A172 (cell line): ENCODE results near the gene NEURL3. TPM values are rescaled to one million over a fixed set of nuclear protein-coding genes. Genes with fewer than 3 reads are reported as not detected.

Experiments
- DNase-seq: peaks from one replicate; pipeline ENCODE4 v3.0.0-alpha.2; 2015; ENCODE audit warnings: low spot score
- total RNA-seq: library from RNA; depleted of rRNA; stranded (reverse); fragments of >200 nt; shearing (Covaris generic); gene quantifications from 2 replicates; pipeline ENCODE4 v1.2.3, GENCODE V29; 2014

The NEURL3 gene
- total RNA-seq, 1 experiment from 2014 or later: 0.45 TPM

DNA sequence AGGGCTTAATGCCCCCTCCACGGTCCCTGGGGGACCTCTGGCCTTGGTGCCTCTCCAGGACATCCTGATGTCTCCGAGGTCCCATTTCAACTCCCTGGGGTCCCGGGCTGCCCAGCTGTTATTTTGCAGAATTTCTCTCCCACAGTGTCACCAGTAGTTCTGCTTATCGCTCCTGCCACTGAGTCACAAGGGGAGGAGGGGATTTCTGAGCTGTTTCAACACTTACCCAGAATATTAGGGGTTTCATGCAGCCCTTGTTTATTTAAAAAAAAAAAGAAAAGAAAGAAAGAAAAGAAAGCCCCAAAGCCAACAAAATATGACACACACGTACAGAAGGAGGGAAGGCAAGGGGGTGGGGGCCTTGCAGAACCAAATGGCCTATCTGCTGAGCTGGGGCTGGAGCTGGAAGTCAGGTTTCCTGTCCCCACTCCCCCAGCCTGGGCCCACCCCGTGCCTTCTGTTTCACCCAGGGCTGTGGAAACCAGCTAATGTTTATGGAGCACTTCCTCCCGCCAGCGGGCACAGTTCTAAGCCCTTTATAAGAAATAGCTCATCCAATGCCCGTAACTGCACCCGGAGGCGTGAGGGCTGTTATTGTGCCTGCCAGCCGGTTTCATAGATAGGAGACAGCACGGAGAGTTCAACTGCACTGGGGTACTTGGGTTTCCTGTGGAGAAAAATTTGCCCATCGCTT lies 23.0 kb upstream of the NEURL3 start:
- no peak for DNase-seq

DNA sequence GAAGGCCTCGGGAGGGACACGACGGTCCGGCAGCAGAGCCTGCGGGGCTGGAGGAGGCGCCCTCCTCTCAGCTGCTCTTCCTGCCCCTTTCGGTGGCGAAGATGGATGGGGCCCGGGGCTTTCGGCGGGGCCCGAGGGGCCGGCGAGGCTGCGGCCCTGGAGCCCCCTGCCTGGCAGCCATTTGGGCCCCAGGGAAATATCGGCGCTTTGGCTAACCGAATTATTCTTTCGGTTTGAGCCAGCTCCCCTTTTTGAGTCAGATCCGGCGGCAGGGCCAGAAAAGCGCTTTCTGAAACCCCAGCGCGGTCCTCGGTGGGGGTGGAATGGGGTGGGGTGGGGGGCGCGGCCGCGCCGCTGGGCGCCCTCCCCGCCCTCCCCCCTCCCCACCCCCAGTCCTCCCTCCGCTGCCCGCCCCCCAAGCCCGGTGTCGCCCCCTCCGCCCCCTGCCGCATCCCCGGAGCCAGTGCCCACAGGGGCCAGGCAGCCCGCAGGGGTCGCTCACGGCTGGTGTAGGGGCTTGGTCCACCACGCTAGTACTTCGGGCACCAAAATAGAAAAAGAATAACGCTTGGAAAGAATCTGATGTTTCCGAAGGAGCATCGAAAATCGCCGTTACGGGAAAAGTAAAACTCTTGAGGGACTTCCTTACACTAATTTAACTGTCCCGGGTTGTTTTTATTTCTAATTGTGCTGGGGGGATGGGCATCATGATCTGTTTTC lies 22.3 kb upstream of the NEURL3 start:
- no peak for DNase-seq

DNA sequence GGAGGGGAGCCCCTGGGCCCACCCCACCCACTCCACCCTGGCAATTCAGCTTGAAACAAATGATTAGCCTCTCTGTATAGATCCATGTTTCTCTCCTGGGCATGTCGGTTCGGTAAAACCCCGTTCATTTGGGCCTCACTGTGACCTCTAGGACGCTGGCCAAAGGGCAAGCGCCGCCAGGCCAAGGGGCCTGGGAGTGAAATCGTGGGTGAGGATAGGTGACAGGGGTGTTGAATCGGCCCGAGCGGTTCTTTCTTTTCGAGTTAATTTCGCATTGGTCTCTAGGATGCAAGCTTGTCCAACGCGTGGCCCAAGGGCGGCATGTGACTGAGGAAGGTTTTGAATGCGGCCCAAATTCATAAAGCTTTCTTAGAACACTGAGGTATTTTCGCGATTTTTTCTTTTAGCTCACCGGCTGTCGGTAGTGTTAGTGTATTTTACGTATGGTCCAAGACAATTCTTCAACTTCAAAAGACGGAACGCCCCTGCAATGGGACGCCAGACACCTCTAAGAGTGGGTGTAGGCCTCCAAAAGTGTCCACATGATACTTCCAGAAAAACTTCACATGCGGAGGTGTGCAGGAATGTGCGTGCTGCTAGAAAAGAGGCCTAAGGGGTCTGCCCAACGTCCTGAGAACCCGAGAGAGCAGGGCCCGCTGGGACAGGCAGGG lies 21.6 kb upstream of the NEURL3 start:
- DNase-seq: no peak

DNA sequence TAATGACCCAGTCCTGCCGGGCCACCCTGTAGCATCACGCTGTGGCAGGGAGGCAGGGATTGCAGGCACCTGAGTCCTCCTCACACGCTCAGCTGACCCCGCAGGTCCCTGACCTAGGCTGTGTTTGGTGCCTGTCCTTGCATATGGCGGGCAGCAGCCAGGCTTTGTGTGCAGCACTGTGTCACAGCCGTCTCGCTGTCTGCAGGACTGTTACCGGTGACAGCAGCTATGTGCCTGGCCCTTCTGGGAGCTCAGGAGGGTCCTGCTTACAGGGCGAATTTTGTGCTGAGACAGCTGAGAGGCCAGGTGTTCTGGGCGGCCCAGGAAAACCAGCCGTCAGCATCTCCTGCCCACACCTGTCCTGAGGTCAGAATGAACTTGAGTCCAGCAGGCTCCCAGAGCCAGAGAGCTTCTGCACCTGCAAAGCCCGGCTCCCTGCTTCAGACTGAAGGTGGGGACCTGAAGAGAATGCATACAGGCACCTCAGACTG lies 21.0 kb upstream of the NEURL3 start:
- no peak for DNase-seq

DNA sequence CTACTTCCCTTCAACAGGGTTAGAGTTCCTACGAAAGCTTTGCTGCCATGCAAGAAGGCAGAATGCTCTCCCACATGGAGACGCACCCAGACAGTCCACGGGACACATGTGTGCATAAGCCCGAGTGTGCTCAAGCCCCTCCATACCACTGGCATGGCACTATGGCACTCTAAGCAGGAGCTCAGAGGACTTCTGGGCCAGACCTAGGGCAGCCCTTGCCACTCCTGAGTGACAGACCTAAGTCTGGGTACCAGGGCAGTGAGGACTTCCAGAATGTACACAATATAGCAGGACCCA lies 20.0 kb upstream of the NEURL3 start:
- DNase-seq: no peak

DNA sequence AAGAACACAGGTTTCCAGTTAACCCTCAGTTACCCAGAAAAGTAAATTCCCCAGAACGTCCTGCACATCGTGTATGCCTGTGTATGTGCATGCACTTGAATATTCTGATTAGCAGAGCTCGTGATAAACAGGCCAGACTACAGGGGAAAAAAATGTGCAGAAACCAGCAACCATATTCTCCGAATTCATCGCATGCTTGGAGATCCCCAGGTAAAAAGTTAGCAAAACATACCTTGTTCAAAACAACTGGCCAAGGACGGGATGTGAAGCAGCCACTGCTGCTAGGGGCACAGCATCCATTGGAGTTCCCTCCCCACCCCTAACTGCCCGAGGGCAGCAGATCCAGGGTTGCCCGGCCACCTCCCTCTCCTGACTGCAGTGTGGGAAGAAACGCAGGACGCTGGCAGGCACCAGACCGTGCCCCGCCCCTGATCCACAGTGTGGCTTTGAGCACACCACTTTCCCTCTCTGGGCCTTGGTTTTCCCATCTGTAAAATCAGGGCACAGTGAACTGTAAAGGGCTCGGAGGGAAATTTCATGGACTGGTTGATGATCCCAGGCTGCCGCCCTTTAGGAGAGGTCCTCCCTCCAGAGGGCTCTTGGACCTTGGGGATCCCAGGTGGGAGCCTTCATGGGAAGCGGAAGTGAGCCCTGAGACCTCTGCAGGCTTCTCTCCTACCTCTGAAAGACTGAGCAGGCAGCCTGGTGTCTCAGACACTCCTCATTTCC lies 19.5 kb upstream of the NEURL3 start:
- DNase-seq: no peak

DNA sequence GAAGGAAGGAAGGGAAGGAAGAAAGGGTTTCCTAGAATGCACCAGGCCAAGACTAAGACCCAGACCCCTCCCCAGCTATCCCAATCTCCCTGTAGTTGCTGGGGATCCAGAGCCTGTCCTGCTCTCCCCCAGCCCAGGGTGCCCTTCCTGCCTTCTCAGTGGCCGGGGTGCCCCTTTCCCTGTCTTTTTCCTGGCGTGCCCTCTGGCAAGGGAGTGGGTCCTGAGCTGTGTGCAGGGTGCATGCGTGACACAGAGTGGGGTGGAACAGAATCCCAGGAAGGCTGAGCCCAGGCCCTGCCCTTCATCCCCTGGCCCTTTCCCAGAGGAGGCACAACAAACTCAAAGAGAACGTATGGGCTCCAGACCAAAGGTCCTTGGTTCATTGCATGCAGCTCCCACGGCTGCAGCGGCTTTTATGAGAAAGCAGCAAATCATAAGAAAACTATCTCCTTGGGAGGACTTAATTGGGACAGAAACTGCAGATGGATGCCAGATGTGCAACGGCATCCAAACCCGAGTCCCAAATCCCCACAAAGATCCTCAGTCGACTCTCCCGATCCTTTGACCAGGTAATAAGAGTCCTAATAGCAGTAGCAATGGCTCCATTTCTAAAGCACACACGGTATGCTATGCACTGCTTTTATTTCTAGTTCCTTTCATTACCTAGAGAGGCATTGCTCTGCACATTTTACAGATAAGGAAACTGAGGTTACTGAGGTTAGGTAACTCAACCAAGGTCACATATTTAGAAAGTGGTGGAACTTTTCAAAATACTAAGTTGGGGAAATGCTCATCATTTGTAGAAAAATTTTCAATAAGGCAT lies 18.7 kb upstream of the NEURL3 start:
- DNase-seq: no peak

DNA sequence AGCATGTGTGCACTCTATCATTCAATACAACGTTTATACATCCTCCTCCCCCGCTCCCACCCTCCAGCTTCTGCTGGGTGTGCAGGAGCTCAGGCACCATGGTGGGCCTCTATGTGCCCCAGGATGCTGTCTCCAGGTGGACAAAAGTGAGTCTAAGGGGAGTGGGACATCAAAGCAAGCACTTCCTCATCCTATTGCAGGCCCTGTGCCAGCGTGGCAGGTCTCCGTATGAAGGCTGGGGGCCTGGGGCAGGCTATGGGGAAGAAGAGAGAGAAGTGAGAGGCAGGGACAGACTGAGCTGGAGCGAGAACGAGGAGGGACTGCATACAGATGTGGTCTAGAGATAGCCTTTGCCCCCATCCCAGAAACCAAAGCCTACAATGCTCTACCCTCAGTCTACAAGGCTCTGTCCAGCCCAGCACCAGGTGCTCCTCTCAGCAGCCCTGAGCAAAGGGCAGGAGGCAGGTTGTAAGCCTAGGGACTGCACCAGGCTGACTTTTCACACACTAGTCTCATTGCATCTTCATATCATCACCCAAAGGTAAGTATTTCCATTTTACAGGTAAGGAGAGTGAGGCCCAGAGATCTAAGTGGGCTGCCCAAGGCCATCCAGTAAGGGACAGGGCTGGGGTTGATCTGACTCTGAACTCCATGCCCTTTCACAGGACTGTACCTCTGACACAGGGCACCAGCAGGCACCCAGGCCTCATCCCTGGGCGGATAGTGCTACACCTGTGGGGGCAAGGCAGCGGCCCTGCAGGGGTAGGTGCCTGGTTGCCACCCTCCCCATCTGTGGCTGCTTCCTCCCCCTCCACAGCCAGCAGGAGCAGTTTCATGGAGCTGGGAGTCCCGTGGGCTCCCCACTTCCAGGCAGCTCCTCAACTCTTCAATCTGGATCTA lies 17.4 kb upstream of the NEURL3 start:
- DNase-seq: no peak

DNA sequence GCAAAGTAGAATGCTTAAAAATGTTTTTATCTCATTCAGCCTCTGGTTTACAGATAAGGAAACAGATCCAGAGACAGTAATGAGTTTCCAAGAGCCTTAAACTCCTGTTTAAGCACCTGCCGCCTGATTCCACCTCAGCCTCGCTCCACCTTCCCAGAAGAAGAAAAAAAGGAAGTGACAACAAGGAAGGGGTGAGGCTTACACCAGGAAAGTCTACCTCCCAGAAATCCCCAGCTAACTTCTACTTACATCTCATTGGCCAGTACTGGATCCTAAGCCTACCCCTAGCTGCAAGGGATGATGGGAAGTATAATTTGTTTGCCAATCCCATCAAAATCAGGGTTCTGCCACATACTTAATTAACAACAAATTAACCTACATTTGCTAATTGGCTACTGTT lies 16.1 kb upstream of the NEURL3 start:
- DNase-seq: no peak

DNA sequence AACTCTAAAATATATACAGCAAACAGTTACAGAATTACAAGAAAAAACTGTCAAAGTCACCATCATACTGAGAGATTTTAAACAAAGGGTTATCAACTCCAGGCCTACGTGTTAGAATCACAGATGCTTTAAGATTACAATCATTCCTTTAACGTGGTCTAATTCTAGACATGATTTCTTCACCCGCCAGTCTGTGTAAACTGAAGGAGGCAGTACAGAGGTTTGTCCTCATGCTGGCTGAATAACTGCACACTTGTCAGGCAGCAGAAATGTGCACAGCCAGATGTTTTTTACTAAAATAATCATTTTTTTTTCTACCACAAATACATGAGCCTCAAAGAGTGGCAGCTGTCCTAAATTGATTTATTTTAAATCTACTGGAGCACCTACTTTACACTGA lies 15.5 kb upstream of the NEURL3 start:
- no peak for DNase-seq

DNA sequence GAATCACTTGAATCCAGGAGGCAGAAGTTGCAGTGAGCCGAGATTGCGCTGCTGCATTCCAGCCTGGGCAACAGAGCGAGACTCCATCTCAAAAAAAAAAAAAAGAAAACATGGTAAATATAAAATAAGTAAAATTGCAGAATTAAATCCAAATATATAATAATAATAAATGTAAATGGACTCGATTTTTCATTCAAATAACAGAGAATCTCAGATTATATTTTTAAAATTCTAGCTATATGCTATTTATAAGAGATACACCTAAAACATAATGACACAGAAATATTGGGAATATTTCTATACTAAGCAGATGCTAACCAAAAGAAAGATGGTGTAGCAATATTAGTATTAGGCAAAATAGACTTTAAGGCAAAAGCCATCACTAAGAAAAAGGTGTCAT lies 15.1 kb upstream of the NEURL3 start:
- no peak for DNase-seq

DNA sequence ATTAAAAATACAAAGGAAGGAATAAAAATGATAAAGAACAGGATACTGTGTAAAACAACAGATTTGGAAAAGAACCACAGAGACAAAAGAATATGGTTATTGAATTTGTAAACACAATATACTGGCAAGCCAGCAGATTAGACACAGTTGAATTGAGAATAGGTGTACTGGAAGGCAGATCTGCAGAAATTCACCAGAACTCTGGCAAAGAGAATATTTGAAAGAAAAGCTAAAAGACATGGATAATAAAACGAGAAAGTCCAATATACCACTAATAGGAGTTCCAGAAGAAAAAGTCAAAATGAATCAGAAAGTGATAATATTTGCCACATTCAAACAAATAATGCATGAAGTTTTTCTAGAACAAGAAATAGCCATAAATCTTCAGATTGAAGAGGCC lies 11.9 kb upstream of the NEURL3 start:
- DNase-seq: no peak

DNA sequence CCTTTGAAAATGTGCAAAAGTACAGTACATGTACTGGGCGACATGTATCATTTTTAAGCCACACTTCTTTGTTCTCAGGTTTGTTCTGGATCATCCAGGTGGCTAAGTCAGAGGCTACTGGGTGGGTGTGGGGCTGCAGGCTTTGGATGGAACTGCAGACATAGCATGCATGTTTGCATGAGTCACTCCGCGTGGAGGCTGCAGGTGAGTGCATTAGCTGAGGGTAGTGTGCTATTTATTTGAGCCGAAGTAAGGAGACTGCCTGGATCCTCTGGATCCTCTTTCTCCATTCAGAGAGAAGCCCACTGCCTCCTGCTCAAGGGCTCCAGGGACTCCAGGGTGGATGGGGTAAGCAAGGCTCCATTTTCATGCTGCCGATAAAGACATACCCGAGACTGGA lies 9.4 kb upstream of the NEURL3 start:
- DNase-seq: no peak

DNA sequence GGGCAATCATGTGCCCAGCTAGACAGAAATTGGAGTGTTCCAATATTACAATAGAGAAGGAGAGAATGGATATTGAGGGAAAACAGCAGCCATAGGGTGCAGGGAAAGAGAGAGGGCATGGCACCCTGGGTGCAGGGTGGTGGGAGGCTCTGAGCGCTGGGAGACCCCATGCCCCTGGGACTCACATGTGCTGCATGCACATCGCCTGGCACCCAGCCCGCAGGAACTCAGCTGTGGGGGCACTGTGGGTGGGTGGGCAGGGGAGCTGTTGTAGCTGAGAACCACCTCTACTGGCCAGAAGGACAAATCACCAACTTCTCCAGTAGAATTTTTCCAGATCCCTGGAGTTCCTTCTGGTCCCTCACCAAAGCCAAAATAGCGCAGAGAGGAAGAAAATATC lies 7.2 kb upstream of the NEURL3 start:
- DNase-seq: no peak

DNA sequence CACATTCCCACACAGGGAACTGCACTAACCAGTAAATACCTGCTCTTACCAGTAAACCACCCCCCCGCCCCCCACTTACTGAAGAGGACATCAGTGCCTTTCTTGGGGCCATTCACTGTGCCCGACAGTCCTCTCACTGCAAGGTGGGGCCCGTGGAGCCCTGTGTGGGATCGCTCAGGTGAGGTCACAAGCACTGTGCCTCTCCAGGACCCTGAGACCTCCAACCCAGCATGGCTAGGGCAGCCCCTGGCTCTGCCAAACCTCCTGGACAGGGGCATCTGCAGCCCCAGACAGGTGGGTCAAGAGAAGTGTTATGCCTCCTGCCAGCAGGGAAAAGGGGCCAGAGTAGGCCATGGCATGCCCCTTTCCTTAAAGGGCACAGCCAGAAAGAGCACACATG lies 6.7 kb upstream of the NEURL3 start:
- no peak for DNase-seq

DNA sequence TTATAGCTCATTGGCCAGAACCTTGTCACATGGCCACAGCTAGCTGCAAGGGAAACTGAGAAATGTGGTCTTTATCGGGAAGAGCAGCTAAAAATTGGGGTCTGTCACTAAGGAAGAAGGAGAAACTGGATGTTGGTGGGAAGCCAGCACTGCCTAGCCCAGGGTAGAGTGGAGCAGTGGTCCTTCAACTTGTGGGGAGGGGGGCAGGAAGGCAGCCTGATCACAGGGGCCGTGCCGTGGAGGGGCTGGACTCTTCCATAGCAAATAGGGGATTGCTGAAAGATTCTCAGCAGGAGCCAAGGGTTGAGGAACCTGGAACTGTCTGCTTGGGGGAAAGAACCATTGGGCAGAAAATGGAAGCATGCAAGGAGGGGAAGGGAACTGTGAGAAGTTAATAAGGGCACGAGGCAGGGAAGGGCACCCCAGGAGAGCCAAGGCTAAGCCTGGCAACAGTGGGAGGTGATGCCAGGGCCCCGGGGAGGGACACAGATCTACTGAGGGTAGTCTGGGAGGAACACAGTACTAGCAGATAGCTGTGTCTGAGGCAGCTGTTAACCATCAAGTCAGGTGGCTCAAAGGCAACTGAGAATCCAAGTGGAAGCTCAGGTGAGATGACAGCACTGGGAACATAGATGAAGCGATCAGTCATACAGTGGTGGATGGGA lies 5.9 kb upstream of the NEURL3 start:
- no peak for DNase-seq

DNA sequence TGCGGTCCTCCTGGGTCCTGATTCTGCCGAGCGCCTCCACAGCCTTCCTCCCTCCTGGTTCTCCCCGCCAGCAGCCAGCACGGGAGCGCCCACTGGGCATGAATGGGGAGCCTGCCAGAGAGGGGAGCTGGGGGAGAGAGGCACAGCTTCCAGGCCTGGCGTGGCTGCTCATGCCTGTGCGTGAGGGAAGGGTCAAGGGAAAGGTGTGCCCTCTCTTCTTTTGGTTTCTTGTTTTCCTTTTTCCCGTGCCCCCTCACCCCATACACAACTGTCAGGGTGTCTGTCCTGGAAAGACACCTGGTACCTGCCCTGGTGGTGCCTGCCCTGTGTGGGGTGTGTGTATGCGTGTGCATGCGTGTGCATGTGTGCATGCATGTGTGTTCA lies 4.7 kb upstream of the NEURL3 start:
- no peak for DNase-seq

DNA sequence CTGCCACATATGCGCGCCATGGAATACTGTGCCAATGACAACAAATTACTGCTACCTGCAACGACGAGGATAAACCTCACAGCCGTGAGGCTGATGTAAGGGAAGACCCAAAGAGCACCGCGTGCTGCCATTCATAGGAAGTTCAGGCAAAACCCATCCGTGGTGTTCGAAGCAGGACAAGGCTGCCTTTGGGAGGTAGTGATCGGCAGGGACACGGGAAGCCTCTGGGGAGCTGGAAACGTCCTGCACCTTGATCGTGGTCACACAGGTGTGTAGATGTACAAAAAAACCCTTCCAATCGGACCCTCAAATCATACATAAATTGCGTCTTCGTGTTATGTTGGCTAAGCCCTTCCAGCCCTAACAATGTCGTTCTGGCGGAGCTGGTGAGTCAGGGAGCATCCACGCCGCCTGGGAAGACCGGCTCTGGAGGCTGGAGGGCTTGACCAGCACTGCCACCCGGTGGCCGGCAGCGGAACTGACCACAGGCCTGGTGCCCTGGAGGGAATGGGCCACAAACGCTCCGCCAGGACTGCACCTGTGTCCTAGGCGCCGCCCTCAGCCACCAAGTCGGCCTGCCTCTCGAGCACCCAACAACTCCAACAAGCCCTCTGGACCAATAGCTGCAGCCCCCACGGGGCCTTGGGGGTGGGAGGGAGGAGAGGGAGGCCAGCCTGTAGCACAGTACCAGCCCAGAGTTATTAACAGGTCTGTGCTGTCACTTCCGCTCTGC lies 4.1 kb upstream of the NEURL3 start:
- DNase-seq: peak; percentile 81

DNA sequence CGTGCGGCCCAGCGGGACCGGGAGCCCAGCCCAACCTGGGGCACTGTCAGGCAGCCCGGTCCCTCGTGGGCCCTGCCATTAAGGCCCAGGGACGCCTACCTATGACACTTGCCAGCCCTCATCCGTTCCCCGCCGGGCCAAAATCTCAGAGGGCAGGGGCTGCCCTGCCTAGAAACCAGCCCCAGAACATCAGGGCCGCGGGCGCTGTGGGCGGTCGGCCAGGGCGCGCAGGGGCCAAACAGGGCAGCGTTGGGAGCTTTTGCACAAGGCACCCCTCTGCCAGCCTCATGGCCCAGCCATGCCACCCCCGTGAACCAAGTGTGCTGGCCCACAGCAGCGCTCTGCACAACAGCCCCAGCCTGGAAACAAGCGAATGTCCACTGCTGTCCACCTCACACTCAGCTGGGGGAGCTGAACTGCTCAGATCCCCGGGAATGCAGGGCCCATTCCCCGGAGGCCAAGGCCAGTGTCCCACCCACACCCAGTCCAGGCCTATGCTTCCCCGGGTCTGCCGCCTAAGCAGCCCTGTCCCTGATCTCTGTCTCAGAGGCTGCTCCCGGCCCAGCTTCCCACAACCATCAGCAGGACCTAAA lies 3.5 kb upstream of the NEURL3 start:
- no peak for DNase-seq
